GM12878 (cell line): ENCODE data around the gene PHF2. TPM values are rescaled to one million over a fixed set of nuclear protein-coding genes. Genes with fewer than 3 reads are reported as not detected.

Experiments used
- ATAC-seq: fragments of 200-7000 bp; cut with Tn5 transposase; 3 replicates; pipeline ENCODE4 v1.9.1; 2020; ENCODE audit warnings: mild to moderate bottlenecking, moderate library complexity
- BruUV-seq: library from RNA; stranded (reverse); fragments of 400-500 nt; replicated peaks from 2 replicates; lab custom pipeline; 2021; lab: Mats Ljungman, UMichigan
- CTCF ChIA-PET: fragments of 300-600 bp; sonication (Branson Sonifier 250); formaldehyde crosslinking; extraction: SDS; loops from one replicate; lab custom pipeline; 2021; ENCODE audit warnings: inconsistent platforms; lab: Yijun Ruan, JAX
- POLR2A ChIA-PET: fragments of 350-600 bp; formaldehyde crosslinking; extraction: SDS; loops from one replicate; lab custom pipeline; 2021; ENCODE audit warnings: inconsistent platforms; lab: Charles Lee
- RAD21 ChIA-PET: fragments of 300-600 bp; sonication (Branson Sonifier 250); formaldehyde crosslinking; loops from one replicate; lab custom pipeline; 2023; ENCODE audit warnings: antibody characterized with exemption; ENCODE audit not compliant: unreplicated experiment; lab: Charles Lee
- SMC1A ChIA-PET: fragments of 300-600 bp; sonication (Branson Sonifier 250); formaldehyde crosslinking; loops from one replicate; lab custom pipeline; 2023; ENCODE audit not compliant: unreplicated experiment, uncharacterized antibody; lab: Charles Lee
- DNase-seq: peaks from one replicate; pipeline ENCODE4 v3.0.0-alpha.2; 2011; ENCODE audit warnings: low read depth, low spot score
- FAIRE-seq: peaks from 3 replicates; lab custom pipeline; 2011; peaks lifted over from hg19 to GRCh38; lab: Jason Lieb, UNC
- H2AFZ ChIP-seq: 2 replicates; pipeline ENCODE4 v1.6.0; 2011; ENCODE audit warnings: low read depth, low read length, control low read depth; ENCODE audit not compliant: control insufficient read depth
- H3K27ac ChIP-seq: 2 replicates; pipeline ENCODE4 v1.5.1; 2011; ENCODE audit warnings: control low read depth; ENCODE audit not compliant: control insufficient read depth, insufficient read depth
- H3K27me3 ChIP-seq, 2 experiments: replicated peaks in 1 of 2; 2 replicates each; pipeline versions ENCODE4 v1.6.0 to v1.6.1; 2011; ENCODE audit warnings: low read length in 1 of 2; ENCODE audit not compliant: control insufficient read depth in 2 of 2, insufficient read depth in 2 of 2
- H3K36me3 ChIP-seq, 2 experiments: 2 replicates each; pipeline ENCODE4 v1.5.1; 2011; ENCODE audit warnings: low read length in 1 of 2; ENCODE audit not compliant: control insufficient read depth in 2 of 2, insufficient read depth in 2 of 2
- H3K4me1 ChIP-seq: 2 replicates; pipeline ENCODE4 v1.6.1; 2011; ENCODE audit warnings: mild to moderate bottlenecking, low read length, moderate library complexity, mixed read lengths; ENCODE audit not compliant: control insufficient read depth, insufficient read depth
- H3K4me2 ChIP-seq: 2 replicates; pipeline ENCODE4 v1.6.0; 2011; ENCODE audit warnings: control low read depth; ENCODE audit not compliant: control insufficient read depth, insufficient read depth
- H3K4me3 ChIP-seq: fragments of 200-600 bp; sonication (generic); 2 replicates; pipeline ENCODE4 v1.5.1; 2016
- H3K79me2 ChIP-seq: 2 replicates; pipeline ENCODE4 v1.6.0; 2011; ENCODE audit warnings: low read length; ENCODE audit not compliant: control insufficient read depth, insufficient read depth
- H3K9ac ChIP-seq: 2 replicates; pipeline ENCODE4 v1.8.0; 2011; ENCODE audit warnings: low read length, control low read depth, mixed read lengths; ENCODE audit not compliant: control insufficient read depth, insufficient read depth
- H3K9me3 ChIP-seq: replicated peaks from 3 replicates; pipeline ENCODE4 v1.5.1; 2011; ENCODE audit warnings: mild to moderate bottlenecking, low read length; ENCODE audit not compliant: control insufficient read depth, insufficient read depth
- H4K20me1 ChIP-seq: 2 replicates; pipeline ENCODE4 v1.6.0; 2011; ENCODE audit not compliant: control insufficient read depth, insufficient read depth
- EED ChIP-seq: sonication (generic); IDR thresholded peaks from 2 replicates; pipeline ENCODE4 v1.6.1; 2016; ENCODE audit warnings: antibody characterized with exemption, low read depth
- MTA2 ChIP-seq: fragments of 450-650 bp; IDR thresholded peaks from 2 replicates; pipeline ENCODE4 v1.6.1; 2016; ENCODE audit warnings: low read depth, mild to moderate bottlenecking, moderate library complexity
- MYC ChIP-seq: IDR thresholded peaks from 2 replicates; pipeline ENCODE4 v1.6.1; 2011; ENCODE audit warnings: mild to moderate bottlenecking, low read length, moderate library complexity, inconsistent platforms; ENCODE audit not compliant: insufficient read depth, insufficient replicate concordance, insufficient read length, severe bottlenecking
- NR2C1 ChIP-seq: fragments of 450-650 bp; IDR thresholded peaks from 2 replicates; pipeline ENCODE4 v1.6.1; 2017; ENCODE audit warnings: antibody characterized with exemption, mild to moderate bottlenecking, moderate library complexity
- POLR2AphosphoS2 ChIP-seq: IDR thresholded peaks from 2 replicates; pipeline ENCODE4 v1.6.1; 2011; ENCODE audit warnings: low read depth, mild to moderate bottlenecking, low read length, improper control_type of control experiment, moderate library complexity
- SP1 ChIP-seq: IDR thresholded peaks from one replicate; pipeline ENCODE4 v1.6.1; 2011; ENCODE audit warnings: low read depth, low read length
- TBL1XR1 ChIP-seq: IDR thresholded peaks from 2 replicates; pipeline ENCODE4 v1.6.1; 2012; ENCODE audit warnings: low read depth, low read length, improper control_type of control experiment
- WGBS: methylation state at CpG from one replicate; pipeline ENCODE4 v1.1.6; 2016; ENCODE audit warnings: low lambda C conversion rate; ENCODE audit not compliant: insufficient replicate concordance, insufficient coverage; ENCODE audit errors: missing lambda C conversion rate; 5-methylcytosine and 5-hydroxymethylcytosine counted together
- in situ Hi-C: fragments of 300-500 bp; cut with MboI; formaldehyde crosslinking; loops from 9 replicates; pipeline ENCODE4 v1.14.3; 2018; ENCODE audit warnings: mixed read lengths
- intact Hi-C: fragments of 100-400 bp; cut with micrococcal nuclease; formaldehyde crosslinking; loops from one replicate; pipeline ENCODE4 v1.14.2; 2022; ENCODE audit not compliant: unreplicated experiment
- polyA plus RNA-seq, 11 experiments: library from polyadenylated mRNA; depleted of rRNA in 4 of 11; unstranded in 6 of 11; stranded (reverse) in 5 of 11; fragments of >200 nt; fragmentation: Nextera tagmentation in 4 of 11; fragmentation: Illumina TruSeq in 1 of 11; extraction: Ambion mirVana in 4 of 11; extraction: Trizol in 1 of 11; gene quantifications; 1 replicate in 1 of 11; 2 replicates in 10 of 11; pipeline versions ENCODE4 v1.2.1 to v1.2.3, GENCODE V29; 2011 to 2016; ENCODE audit warnings: inconsistent platforms in 2 of 11, missing spikeins in 2 of 11, low read depth in 1 of 11
- total RNA-seq, 4 experiments: library from RNA; depleted of rRNA in 3 of 4; stranded (reverse); fragments of >200 nt in 3 of 4; fragmentation: Illumina TruSeq in 1 of 4; extraction: Trizol in 1 of 4; gene quantifications; 2 replicates each; pipeline versions ENCODE4 v1.2.1 to v1.2.3, GENCODE V29; 2013 to 2021
- TF ChIP-seq, protein P1 (sequence below): IDR thresholded peaks from 2 replicates; pipeline ENCODE4 v1.6.1; 2011; ENCODE audit warnings: low read depth, mild to moderate bottlenecking, low read length, moderate library complexity, borderline replicate concordance; ENCODE audit errors: extremely low read depth
- TF ChIP-seq, protein P2 (sequence below): fragments of 150-350 bp; IDR thresholded peaks from 2 replicates; pipeline ENCODE4 v1.6.1; 2016; ENCODE audit warnings: low read depth, low read length
- TF ChIP-seq, protein P3 (sequence below): IDR thresholded peaks from 2 replicates; pipeline ENCODE4 v1.6.1; 2011; ENCODE audit warnings: mild to moderate bottlenecking, low read depth, low read length, moderate library complexity; ENCODE audit not compliant: insufficient replicate concordance

The PHF2 gene
- total and polyA plus RNA-seq, 10 of the 15 experiments (the other 5 are each of a cell fraction or from before 2014, with no cell fraction given), result 0.34 to 13.3 (median 5.5) TPM

DNA sequence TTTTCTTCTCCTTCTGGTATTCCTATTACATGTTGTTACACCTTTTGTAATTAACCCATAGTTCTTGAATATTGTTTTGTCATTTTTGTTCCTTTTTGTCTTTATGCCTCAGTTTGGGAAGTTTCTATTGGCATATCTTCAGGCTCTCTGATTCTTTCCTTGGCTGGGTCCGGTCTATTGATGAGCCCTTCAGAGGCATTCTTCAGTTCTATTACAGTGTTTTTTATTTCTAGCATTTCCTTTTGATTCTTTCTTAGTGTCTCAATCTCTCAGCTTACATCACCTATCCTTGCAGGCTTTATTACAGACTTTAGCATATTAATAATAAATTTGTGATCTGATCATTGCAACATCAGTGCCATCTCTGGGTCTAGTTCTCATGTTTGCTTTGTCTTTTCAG lies 33.8 kb downstream of the PHF2 start:
- no peak overlapping the region for H2AFZ ChIP-seq
- intact Hi-C loops (no loop called here), in situ Hi-C loops (no loop called here)
- 93% methylated on average over 1 of the region's 1 CpG for WGBS
- H3K36me3 ChIP-seq, result no peaks in the 10 kb centered on the region
- ChIA-PET SMC1A (no interaction called here), RAD21 (no interaction called here), CTCF (no interaction called here), POLR2A (no interaction called here)
- no peak for ATAC-seq
- TF ChIP-seq, protein P1, sequence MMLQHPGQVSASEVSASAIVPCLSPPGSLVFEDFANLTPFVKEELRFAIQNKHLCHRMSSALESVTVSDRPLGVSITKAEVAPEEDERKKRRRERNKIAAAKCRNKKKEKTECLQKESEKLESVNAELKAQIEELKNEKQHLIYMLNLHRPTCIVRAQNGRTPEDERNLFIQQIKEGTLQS, result no peak
- TF ChIP-seq MYC (no peak), NR2C1 (no peak), MTA2 (no peak), POLR2AphosphoS2 (no peak), SP1 (no peak), EED (no peak), TBL1XR1 (no peak)
- TF ChIP-seq, protein P2, sequence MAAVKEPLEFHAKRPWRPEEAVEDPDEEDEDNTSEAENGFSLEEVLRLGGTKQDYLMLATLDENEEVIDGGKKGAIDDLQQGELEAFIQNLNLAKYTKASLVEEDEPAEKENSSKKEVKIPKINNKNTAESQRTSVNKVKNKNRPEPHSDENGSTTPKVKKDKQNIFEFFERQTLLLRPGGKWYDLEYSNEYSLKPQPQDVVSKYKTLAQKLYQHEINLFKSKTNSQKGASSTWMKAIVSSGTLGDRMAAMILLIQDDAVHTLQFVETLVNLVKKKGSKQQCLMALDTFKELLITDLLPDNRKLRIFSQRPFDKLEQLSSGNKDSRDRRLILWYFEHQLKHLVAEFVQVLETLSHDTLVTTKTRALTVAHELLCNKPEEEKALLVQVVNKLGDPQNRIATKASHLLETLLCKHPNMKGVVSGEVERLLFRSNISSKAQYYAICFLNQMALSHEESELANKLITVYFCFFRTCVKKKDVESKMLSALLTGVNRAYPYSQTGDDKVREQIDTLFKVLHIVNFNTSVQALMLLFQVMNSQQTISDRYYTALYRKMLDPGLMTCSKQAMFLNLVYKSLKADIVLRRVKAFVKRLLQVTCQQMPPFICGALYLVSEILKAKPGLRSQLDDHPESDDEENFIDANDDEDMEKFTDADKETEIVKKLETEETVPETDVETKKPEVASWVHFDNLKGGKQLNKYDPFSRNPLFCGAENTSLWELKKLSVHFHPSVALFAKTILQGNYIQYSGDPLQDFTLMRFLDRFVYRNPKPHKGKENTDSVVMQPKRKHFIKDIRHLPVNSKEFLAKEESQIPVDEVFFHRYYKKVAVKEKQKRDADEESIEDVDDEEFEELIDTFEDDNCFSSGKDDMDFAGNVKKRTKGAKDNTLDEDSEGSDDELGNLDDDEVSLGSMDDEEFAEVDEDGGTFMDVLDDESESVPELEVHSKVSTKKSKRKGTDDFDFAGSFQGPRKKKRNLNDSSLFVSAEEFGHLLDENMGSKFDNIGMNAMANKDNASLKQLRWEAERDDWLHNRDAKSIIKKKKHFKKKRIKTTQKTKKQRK, result no peak
- TF ChIP-seq, protein P3, sequence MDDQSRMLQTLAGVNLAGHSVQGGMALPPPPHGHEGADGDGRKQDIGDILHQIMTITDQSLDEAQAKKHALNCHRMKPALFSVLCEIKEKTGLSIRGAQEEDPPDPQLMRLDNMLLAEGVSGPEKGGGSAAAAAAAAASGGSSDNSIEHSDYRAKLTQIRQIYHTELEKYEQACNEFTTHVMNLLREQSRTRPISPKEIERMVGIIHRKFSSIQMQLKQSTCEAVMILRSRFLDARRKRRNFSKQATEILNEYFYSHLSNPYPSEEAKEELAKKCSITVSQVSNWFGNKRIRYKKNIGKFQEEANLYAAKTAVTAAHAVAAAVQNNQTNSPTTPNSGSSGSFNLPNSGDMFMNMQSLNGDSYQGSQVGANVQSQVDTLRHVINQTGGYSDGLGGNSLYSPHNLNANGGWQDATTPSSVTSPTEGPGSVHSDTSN, result no peak
- H3K9me3 ChIP-seq, result peaks cover 7% of the 10 kb centered on the region; the same call in 2 of the 3 replicates
- FAIRE-seq, result no peak
- no TSS peak for BruUV-seq
- H3K4me3 ChIP-seq, result no peak overlapping the region
- peaks cover 3% of the 10 kb centered on the region; the same call in 1 of the 2 replicates for H3K4me1 ChIP-seq
- no peak for DNase-seq
- H4K20me1 ChIP-seq, result no peaks in the 10 kb centered on the region
- H3K9ac ChIP-seq, result no peak overlapping the region
- no peak overlapping the region for H3K27ac ChIP-seq
- no peak overlapping the region for H3K4me2 ChIP-seq
- H3K79me2 ChIP-seq, result no peaks in the 10 kb centered on the region; the same call in 1 of the 2 replicates
- no peaks in the 10 kb centered on the region for H3K27me3 ChIP-seq
